GM21786 (cell line): ENCODE results near the gene NFATC2.
A peak's percentile ranks its signal among the peaks of the same experiment; 100 is the strongest.
"Not testable (repeated sequence)": the region's sequence is repeated elsewhere in the genome, so short reads cannot be mapped to it uniquely, and the experiment has no call there.

Experiments used
- ATAC-seq: cut with Tn5 transposase; IDR thresholded peaks from one replicate; pipeline ENCODE4 v1.9.1; 2021; ENCODE audit not compliant: unreplicated experiment

Gene NFATC2

DNA sequence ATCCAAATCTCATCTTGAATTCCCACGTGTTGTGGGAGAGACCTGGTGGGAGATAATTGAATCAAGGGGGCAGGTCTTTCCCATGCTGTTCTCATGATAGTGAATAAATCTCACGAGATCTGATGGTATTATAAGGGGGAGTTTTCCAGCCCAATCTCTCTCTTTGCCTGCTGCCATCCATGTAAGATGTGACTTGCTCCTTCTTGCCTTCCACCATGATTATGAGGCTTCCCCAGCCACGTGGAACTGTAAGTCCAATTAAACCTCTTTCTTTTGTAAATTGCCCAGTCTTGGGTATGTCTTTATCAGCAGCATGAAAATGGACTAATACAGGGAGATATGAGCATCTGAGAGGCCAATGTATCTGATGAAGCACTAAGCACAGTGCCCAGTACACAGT is 26.0 kb upstream of the NFATC2 start:
- not testable (repeated sequence) for ATAC-seq

DNA sequence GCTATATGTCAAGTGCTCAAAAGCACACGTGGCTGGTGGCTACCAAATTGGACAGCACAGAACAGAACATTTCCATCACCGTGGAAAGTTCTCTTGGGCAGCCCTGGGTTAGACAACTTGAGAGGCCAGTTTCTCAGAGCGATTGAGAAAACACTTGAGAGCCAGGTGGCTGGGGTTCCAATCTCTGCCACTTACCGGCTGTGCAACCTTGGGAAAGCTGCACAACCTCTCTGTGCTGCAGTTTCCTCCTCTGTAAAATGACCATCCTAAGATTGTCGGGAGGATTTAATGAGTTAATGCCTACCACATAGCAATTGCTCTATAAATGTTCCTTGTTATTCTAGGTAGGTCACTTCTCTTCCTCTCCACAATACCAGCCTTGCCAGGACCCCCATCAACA is 25.1 kb upstream of the NFATC2 start:
- no peak for ATAC-seq

DNA sequence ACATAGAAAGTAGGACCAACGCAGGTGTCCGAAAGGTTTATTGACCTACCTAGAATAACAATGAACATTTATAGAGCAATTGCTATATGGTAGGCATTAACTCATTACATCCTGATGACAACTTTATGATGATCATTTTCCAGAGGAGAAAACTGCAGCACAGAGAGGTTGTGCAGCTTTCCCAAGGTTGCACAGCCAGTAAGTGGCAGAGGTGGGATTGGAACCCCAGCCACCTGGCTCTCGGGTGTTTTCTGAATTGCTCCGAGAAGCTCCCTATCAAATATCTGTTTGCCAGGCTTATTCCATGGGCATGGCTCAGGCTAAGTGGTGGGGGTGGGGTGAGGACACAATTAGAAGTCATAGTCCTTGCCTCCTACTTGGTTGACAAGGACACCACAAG is 24.1 kb upstream of the NFATC2 start:
- ATAC-seq = no peak

DNA sequence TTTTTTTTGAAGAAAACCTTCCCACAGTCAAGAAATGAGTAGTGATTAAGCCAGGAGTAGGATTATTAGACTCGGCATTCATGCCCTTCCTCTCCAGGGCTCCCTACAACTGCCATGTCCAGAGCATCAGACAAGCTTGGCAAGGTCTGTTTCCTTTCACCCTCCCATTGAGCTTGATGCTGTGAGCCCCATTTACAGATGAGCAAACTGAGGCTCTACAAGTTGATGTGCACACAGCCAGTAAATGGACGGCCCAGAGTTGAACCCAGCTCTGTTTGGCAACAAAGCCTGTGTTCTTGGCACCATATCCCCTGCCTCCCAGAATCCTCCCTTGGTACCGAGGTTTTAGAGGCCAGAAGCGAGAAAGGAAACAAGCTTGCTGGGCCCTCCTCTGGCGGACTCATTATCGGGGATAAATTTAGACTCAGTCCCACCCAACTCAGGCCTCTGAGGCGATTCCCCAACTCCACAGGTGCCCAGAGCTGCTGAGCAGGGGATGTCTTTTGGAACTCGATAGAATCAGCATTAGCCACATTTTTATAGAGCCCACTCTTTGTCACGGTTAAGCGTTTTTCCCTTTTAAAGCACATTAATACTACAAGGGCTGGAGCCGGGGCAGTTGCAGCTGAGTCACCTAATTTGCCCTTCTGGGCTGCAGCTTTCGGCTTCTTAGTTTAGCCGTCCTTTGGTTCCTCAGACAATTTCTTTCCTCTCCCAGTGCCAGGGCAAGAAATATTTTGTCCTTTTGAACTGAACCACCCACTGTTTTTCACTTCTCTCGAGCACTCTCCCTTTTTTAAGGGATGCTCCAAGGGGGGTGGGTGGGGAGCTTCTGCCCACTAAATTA is 23.0 kb upstream of the NFATC2 start:
- ATAC-seq = no peak

DNA sequence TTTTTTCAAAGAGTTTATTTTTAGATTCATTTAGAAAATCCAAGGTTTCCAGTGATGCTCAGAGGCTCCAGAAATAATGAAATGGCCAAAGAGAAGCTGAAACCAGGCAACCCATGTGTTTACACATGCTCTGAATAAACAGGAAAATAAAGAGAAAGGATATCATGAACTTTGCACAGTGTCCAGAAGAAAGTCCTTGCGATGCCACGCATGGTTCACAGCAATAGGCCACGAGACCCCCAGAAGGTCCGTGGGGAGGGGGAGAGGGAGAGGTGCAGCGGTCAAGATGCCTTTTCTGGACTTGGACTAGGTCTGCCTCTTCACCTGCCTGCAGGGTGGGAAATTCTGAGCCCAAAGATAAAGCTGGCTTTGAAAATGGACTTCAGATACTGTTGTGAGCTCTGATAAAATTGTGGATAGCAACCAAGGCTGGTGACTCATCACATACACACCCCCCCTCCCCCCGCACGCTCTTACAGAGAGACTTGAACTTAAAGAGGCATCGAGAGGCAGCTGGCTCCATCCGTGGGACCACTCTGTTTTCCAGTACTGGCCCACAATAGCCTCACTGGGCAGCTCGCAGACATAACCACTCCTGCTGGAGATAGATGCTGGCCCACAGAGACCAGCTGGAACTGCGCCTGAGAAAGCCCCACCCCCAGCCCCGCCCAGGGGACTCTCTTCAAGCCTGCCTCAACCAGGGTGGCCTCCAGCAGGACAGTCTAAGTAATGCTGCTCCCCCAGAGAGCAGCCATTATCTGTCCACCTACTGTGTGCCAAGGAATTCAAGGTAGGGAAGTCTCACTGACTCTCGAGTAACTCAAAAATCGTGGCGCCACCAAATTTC is 21.2 kb upstream of the NFATC2 start:
- ATAC-seq = no peak

DNA sequence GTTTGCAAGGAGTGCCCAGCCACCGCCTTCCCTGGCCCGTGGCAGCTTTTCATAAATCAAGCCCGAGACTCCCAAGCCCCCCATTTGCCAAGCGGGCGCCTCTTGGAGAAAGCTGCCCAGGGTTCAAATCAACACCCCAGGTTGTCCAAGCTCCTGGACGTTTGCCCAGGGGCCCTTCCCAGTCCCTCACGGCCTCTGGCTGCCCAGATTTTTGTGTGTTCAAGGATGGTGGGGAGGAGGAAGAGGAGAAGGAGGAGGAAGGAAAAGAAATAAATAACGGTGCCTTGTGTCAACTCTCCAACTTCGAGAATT is 20.6 kb upstream of the NFATC2 start:
- no peak for ATAC-seq

DNA sequence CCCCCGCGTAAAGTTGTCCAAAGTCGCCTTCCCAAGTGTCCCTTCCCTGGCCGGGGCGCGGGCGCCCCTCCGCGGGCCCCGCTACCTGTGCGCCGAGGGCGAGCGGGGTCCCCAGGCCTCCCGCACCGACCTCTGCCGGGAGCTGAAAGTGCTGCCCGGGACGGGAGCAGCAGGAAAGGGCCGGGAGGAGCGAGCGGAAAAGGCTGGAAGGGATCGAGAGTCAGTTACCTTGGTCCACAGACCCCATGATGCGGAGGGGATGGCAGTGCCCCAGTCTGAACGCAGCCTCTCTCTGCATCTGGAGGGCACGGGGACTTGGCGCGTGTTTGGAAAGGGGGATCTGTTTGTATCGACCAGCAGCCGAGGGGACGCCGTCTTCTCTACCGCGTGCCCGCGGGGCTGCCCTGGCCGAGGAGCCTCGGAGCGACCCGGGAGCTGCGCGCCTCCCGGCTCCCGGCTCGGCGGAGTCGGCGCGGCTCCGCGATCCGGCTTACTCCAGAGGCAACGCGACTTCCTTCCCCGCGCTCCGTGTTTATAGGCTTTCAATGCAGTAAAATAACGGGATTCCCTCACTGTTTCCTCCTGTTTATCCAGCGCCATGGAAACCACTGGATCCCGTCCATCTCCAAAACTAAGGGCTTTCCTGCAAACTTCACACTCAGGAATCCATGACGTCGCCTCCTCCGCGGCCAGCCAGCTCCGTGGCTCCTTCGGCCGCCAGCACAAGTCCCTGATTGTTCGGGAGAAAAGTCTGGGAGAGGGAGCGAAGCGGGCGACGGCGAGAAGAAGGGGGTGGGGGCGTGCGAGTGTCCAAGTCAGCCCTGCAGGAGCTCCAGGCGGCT is 20.0 kb upstream of the NFATC2 start:
- no peak for ATAC-seq

DNA sequence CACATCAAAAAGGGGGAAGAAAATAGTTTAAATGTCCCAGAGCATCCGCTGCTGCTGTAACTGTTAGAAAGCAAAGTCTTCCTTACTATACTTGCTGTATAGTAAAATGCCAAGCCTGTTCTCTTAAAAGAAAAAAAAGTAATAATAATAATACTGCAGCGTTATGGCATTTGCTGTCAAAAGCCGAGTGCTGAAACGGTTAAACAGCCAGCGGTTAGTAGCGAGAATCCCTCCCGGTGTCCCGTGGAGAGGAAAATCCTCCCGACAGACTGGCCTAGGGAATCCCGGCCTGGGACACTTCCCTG is 19.5 kb upstream of the NFATC2 start:
- ATAC-seq = no peak

DNA sequence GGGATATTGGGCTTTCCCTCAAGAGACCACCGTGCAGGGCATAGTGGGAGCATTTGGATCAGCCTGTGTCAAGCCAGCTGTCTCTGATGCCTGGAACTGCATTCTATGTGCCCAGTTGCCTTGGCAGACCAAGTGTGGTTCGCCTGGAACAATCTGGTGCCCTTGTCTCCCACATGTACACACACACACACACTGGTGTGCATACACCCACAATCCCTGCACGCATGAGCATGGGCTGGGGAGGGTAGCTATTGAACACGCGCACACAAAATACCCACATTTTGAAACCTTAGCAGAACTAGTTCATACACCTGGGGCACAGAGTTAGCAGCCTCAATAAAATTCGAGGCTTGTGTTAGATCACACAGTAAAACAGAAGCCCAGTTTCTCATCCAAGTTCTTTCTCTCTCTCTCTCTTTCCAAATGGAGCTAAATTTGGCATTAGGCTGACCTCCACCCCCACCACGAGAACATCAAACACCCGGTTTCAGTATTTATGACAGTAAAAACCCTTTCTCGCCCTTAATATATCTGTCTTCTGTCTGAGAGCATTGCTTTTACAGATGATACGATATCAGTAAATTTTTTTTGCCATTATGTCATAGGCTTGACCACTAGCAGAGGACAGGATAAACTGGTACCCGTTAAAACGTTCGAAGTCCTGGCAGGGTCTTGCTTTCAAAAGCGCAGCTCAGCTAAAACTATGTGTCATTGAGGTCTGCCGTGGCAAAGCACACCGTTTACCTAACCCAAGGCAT is 18.2 kb upstream of the NFATC2 start:
- ATAC-seq = no peak

DNA sequence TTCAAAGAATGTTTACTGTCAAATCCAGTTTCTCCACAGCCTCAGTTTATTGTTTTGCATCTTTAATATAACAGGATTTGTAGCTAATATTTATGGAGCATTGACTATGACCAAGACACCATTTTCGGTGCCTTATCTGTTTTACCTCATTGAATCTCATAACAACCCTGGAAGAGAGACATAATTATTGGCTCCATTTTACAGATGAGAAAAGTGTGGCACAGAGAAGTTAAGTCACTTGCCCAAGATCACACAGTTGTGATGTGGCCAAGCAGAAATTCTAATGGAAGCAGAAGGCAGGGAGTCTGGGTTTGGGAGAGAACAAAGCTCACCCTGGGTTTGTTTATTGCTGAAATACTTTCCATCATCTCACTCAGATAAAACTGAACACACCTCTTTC is 17.5 kb upstream of the NFATC2 start:
- ATAC-seq = no peak

DNA sequence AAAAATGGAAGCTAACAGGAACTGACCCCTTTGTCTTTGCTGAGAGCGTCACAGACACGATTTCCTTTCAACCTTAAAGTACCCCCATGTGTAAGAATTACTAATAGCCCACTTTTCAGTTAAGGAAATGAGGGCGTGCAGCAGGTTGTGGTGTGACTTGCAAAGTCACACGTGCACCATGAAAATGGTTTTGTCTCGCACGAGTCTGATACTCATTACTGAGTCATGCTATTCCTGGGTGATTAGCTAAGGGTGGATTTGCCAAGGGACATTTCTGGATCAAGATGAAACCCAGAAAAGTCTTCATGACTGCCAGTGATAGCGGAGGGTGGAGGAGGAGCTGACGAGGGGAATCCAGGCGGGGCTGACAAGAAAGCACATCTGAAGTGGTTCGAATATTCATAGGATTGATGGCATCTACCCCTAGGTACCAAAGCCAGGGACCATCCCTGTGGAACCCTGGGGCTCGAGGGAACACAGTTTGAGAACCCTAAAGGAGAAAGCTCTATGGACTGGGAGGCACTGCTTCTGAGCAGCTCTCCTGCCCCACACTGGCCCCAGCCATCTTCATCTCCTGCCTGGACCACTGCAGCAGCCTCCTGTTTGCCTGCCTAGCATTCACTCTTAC is 12.1 kb upstream of the NFATC2 start:
- ATAC-seq = no peak

DNA sequence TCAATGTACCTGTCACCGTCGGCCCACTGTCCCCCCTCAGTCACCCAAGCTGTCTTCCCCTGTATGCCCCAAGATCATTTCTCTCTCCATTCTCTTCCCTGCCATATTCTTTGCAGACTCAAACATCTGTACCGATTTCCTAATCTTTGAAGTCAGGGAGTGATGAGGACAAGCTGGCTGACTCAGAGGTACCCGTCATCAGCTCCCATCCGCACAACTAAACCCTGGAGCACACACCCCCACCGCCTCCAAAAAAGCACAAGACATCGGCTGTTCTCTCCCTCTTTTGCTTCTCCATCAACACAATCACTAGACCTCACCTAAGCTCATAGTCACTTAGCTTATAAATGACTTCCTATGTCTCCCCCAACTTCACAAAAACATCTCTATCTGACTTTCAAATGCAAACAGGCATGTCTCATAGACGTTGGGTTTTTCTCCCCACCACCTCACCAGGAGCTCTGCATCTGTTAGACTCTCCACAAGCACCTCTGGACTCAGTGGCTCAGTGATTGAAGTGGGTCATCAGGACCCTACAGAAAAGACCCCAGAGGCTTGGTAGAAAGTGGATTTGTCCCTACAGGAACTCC is 11.5 kb upstream of the NFATC2 start:
- ATAC-seq = no peak

DNA sequence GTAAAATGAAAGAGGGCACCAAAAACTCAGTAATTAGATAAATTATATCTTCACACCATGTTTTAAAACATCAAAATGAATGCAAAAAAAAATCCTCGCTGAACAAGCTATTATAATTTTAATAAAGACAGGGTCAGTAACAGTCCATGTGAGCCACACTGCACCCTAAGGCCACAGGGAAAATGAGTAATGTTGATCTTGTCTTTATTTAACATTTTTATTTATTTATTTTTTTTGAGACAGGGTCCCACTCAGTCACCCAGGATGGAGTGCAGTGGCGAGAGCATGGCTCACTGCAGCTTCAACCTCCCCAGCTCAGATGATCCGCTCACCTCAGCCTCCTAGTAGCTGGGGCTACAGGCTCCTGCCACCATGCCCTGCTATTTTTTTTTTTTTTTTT is 8.7 kb upstream of the NFATC2 start:
- ATAC-seq = no peak

DNA sequence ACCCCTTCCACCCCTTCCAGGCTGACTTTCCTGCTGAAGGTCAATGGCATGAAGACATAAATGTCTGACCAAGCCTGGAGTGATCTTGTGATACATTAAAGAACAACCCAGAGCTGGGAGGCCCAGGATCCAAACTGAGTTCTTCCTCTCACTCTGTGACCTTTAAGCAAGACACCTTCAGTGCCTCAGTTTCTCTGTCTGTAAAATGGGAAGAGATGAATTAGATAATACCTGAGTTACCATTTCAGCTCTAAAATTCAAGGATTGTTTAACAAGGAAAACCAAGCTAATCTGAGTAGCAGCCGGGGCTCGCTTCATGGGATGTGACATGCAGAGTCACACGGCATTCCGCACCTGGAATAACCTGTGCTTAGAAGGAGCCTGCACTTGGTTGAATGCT is 7.0 kb upstream of the NFATC2 start:
- no peak for ATAC-seq

DNA sequence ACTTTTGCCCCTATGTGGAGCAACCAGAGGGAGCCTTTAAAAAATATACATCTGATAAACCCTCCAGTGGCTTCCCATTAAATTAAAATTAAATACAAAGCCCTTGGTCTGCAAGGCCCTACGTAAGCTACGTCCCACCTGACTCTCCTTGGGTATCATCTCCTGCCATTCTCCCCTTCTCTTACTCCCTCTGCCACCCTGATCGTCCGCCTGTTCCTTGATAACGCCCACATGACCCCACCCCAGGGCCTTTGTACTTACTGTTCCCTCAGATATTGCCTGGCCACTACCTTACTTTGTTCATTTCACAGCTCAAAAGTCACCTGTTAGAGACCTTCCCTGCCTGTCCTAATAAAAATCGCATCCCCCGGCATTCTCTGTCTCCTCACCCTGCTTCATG is 5.4 kb upstream of the NFATC2 start:
- ATAC-seq = no peak

DNA sequence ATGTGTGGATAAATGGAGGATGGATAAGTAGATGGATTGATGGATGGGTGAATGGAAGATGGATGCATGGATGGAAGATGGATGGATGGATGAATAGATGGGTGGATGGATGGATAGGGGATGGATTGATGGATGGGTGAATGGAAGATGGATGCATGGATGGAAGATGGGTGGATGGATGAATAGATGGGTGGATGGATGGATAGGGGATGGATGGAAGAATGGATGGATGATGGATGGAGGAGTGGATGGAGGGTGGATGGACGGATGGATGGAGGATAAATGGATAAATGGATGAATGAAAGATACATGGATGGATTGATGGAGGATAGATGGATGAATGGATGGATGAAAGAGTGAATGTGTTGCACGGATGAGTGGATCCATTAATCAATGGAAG is 3.0 kb upstream of the NFATC2 start:
- ATAC-seq = no peak

DNA sequence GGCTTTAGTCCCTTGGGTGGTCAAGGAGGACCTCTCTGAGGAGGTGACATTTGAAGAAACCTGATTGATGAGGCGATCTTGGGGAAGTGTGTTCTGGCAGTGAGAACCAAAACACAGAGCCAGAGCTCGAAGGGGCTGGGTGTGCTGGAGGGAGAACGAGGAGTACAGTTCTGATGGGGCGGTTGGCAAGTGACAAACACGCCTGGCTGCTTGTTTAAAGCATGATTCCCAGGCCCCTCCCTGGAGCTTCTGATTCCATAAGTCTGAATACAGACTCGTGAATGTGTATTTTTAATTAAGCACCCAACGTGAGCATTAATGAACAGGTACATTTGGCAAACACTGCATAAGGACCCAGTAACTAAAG is 886 bp upstream of the NFATC2 start:
- ATAC-seq = no peak

DNA sequence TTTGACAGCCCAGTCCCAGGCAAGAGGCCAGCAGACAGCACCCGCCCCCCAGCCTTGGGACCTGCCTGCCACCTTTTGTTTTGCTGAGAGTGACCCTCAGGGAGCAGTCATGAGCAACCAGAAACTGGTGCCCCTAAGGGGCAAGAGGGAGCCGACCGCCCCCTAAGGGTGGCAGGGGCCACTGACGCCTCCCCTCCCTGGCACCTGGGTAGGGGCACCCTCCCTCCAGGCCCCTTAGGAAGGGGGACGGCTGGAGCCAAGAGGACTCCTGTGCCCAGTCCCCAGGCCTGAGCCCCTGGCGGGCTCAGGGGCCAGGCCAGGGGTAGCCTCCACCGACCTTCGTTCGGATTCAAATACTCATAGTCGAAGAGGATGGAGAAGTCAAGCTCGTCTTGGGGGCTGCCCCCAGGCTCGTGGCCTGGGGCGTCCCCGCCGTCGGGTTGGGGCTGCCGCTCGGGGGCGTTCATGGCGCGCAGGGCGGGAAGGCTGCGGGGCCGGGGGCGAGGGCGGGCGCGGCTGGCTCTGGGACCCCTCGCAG is 417 bp downstream of the NFATC2 start:
- ATAC-seq = peak; percentile 41

DNA sequence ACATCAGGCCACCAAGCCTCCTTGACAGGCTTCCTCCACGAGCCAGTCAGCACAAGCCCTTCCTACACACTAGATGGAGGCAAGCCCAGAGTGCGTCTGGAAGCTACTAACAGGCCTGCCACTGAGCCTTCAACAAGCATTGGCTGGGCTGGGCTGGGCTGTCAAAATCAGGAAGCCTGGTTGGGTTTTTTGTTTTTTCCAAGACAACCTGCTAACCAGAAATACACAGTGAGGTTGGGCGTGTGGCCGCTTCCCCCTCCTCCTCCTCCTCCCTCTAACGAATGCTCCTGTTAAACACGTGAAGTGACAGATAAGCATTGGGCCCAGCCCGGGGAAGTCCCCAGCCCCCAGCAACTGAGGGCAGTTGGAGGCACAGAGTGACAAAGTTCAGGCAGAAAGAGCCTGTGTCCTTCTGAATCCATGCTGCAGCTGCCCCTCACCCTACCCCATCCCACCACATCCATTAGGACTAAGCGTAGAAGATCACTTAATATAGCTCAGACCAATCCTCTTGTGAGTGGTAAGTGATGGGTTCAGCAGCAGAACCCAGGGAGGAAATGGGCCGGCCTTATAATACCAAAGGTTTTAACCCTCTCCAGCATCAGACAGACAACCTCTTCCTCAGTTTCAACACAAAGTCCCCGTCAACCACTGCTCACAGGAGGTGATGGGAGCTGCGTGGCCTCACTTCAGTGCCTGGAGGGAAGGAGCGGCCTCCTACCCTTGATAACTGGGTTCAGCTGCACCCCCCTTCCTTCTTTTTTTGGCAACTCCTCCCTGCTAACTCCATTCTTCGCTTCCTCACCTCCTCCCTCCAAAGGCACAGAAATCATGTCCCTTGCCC is 1.1 kb downstream of the NFATC2 start:
- ATAC-seq = peak; percentile 54
